Loucy (cell line): ENCODE measurements around the gene C5AR2.

ENCODE experiments used
- H2AFZ ChIP-seq: fragments of 200-600 bp; sonication (generic); 2 replicates; pipeline ENCODE4 v1.6.0; 2016; ENCODE audit warnings: antibody characterized with exemption, mild to moderate bottlenecking, low read length, moderate library complexity
- H3F3A ChIP-seq: fragments of 200-600 bp; 2 replicates; pipeline ENCODE4 v1.6.0; 2016; ENCODE audit warnings: antibody characterized with exemption, low read depth, mild to moderate bottlenecking
- H3K27me3 ChIP-seq: fragments of 200-600 bp; sonication (generic); 2 replicates; pipeline ENCODE4 v1.6.1; 2014; ENCODE audit warnings: low read length, mild to moderate bottlenecking; ENCODE audit not compliant: insufficient read depth, poor library complexity, severe bottlenecking
- H3K36me3 ChIP-seq: fragments of 200-600 bp; sonication (generic); 2 replicates; pipeline ENCODE4 v1.6.1; 2016; ENCODE audit warnings: low read length; ENCODE audit not compliant: insufficient read depth
- H3K4me1 ChIP-seq: fragments of 200-600 bp; sonication (generic); 2 replicates; pipeline ENCODE4 v1.5.1; 2014; ENCODE audit warnings: low read length, mild to moderate bottlenecking; ENCODE audit not compliant: insufficient read depth, poor library complexity, severe bottlenecking
- H3K4me2 ChIP-seq: fragments of 200-600 bp; sonication (generic); 2 replicates; pipeline ENCODE4 v1.6.0; 2014; ENCODE audit warnings: antibody characterized with exemption, low read length, low read depth, mild to moderate bottlenecking; ENCODE audit not compliant: poor library complexity, severe bottlenecking
- H3K4me3 ChIP-seq: fragments of 200-600 bp; sonication (generic); 2 replicates; pipeline ENCODE4 v1.5.1; 2014; ENCODE audit warnings: low read length, mild to moderate bottlenecking, mixed read lengths; ENCODE audit not compliant: poor library complexity, severe bottlenecking
- H3K79me2 ChIP-seq: fragments of 200-600 bp; sonication (generic); 2 replicates; pipeline ENCODE4 v1.6.1; 2014; ENCODE audit warnings: low read length; ENCODE audit not compliant: insufficient read depth
- H3K9ac ChIP-seq: fragments of 200-600 bp; sonication (generic); 2 replicates; pipeline ENCODE4 v1.6.0; 2014; ENCODE audit warnings: mild to moderate bottlenecking, low read depth, low read length, moderate library complexity; ENCODE audit not compliant: poor library complexity, severe bottlenecking
- H3K9me2 ChIP-seq: fragments of 200-600 bp; sonication (generic); replicated peaks from 2 replicates; pipeline ENCODE4 v1.6.1; 2016; ENCODE audit warnings: low read depth, low read length, mixed read lengths
- H3K9me3 ChIP-seq: fragments of 200-600 bp; sonication (generic); 2 replicates; pipeline ENCODE4 v1.6.1; 2014; ENCODE audit warnings: mild to moderate bottlenecking, antibody characterized with exemption, low read length, low read depth; ENCODE audit not compliant: insufficient read depth
- H4K20me1 ChIP-seq: fragments of 200-600 bp; sonication (generic); 2 replicates; pipeline ENCODE4 v1.6.0; 2014; ENCODE audit warnings: antibody characterized with exemption, low read length, mild to moderate bottlenecking; ENCODE audit not compliant: insufficient read depth, poor library complexity, severe bottlenecking
- EZH2phosphoT487 ChIP-seq: fragments of 200-600 bp; IDR thresholded peaks from 2 replicates; pipeline ENCODE4 v1.6.1; 2018; ENCODE audit warnings: antibody characterized with exemption, mild to moderate bottlenecking, moderate library complexity, borderline replicate concordance
- TF ChIP-seq, protein P1 (sequence below): fragments of 200-600 bp; sonication (generic); conservative IDR thresholded peaks from 2 replicates; pipeline ENCODE4 v1.5.1; 2014; ENCODE audit warnings: mild to moderate bottlenecking, antibody characterized with exemption, low read length

C5AR2 gene

DNA sequence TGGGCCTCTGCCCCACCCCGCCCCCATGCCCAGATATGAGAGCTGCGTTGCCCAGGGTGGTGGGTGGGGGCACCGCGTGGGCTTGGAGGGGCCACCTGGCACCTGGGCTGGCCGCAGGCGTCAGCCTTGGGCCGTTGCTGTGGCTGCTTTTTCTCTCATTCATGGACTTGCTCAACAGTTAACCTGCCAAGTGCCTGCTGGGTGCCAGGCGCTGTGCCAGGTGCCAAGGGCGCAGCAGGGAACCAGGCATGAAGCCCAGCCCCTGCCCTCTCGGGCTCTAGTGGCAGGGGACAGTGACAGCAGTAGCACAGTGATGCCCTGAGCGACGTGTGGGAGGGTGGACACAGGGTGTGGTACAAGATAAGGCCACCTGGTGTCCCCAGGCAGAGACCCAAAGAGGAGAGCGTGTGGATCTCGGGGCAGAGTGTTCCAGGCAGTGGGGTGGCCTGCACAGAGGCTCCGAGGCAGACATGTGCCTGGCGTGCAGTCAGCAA, 45.3 kb downstream of the C5AR2 start:
- H3K4me1 ChIP-seq, result no peaks in the 10 kb centered on the region
- no peaks in the 10 kb centered on the region for H3K27me3 ChIP-seq
- no peaks in the 10 kb centered on the region for H3K9me2 ChIP-seq
- H3K9me3 ChIP-seq, result no peaks in the 10 kb centered on the region
- no peak overlapping the region for H3K9ac ChIP-seq
- H3F3A ChIP-seq, result no peaks in the 10 kb centered on the region
- H4K20me1 ChIP-seq, result no peaks in the 10 kb centered on the region
- TF ChIP-seq EZH2phosphoT487, result no peak
- TF ChIP-seq, protein P1, sequence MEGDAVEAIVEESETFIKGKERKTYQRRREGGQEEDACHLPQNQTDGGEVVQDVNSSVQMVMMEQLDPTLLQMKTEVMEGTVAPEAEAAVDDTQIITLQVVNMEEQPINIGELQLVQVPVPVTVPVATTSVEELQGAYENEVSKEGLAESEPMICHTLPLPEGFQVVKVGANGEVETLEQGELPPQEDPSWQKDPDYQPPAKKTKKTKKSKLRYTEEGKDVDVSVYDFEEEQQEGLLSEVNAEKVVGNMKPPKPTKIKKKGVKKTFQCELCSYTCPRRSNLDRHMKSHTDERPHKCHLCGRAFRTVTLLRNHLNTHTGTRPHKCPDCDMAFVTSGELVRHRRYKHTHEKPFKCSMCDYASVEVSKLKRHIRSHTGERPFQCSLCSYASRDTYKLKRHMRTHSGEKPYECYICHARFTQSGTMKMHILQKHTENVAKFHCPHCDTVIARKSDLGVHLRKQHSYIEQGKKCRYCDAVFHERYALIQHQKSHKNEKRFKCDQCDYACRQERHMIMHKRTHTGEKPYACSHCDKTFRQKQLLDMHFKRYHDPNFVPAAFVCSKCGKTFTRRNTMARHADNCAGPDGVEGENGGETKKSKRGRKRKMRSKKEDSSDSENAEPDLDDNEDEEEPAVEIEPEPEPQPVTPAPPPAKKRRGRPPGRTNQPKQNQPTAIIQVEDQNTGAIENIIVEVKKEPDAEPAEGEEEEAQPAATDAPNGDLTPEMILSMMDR, result no peak
- H2AFZ ChIP-seq, result no peak overlapping the region
- H3K79me2 ChIP-seq, result no peaks in the 10 kb centered on the region
- H3K4me3 ChIP-seq, result no peak overlapping the region
- H3K4me2 ChIP-seq, result no peak overlapping the region
- peaks cover 78% of the 10 kb centered on the region; the same call in 1 of the 2 replicates for H3K36me3 ChIP-seq

DNA sequence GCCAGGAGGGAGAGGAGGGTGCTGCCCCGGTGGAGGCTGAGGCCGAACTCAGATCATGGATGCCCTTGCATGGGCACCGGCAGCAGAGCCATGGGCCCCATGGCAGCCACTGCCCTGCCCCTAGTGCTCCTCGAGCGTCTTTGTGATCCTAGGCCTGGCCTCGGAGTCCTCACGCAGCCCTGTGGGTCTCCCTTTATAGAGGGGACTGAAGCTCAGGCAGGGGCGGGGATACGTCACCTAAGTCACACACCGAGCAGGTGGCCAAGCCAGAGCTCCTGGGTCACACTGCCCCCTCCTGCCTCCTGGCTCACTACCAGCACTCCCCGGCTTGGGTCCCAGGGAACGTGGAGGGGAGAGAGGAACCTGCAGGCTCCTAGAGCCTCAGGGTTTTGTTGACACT, 45.8 kb downstream of the C5AR2 start:
- Histone ChIP-seq H3K79me2 (no peaks in the 10 kb centered on the region), H3K4me3 (no peak overlapping the region), H3F3A (no peaks in the 10 kb centered on the region), H3K9me3 (no peaks in the 10 kb centered on the region), H3K27me3 (no peaks in the 10 kb centered on the region), H2AFZ (no peak overlapping the region), H3K9me2 (no peaks in the 10 kb centered on the region), H3K4me1 (no peaks in the 10 kb centered on the region), H3K4me2 (no peak overlapping the region), H4K20me1 (no peaks in the 10 kb centered on the region), H3K36me3 (peaks cover 76% of the 10 kb centered on the region; the same call in 1 of the 2 replicates), H3K9ac (no peak overlapping the region)
- TF ChIP-seq EZH2phosphoT487, result no peak
- TF ChIP-seq, protein P1, result no peak

DNA sequence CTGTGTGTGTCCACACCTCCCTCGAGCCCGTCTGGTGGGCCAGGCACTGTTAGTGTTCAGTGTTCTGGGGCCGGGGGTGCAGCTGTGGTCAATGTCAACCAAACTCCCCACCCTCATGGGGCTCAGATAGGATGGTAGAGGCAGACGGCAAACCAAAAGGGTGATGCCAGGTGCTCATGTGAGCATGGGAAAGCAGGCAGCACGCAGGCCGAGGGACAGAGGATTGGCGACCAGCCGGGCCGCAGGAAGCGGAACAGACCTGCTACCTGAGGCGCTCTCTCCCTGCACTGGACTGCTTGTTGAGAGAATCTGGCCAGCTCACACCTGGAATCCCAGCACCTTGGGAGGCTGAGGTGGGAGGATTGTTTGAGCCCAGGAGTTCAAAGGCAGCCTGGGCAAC, 46.3 kb downstream of the C5AR2 start:
- TF ChIP-seq, protein P1, result no peak
- TF ChIP-seq EZH2phosphoT487, result no peak
- no peak overlapping the region for H3K9ac ChIP-seq

More for the DNA sequence above, 46.3 kb downstream of the C5AR2 start:
- Histone ChIP-seq H3K4me3 (no peak overlapping the region), H4K20me1 (no peaks in the 10 kb centered on the region), H3K4me1 (no peaks in the 10 kb centered on the region), H3K79me2 (no peaks in the 10 kb centered on the region), H3K9me2 (no peaks in the 10 kb centered on the region), H3K9me3 (no peaks in the 10 kb centered on the region), H3K27me3 (no peaks in the 10 kb centered on the region), H3K4me2 (no peak overlapping the region), H3F3A (no peaks in the 10 kb centered on the region), H2AFZ (no peak overlapping the region), H3K36me3 (peaks cover 72% of the 10 kb centered on the region; the same call in 1 of the 2 replicates)
